GM19463 (cell line): ENCODE results near the gene HK2.
"Not testable (repeated sequence)": the region's sequence is repeated elsewhere in the genome, so short reads cannot be mapped to it uniquely, and the experiment has no call there.

Experiments
- ATAC-seq: cut with Tn5 transposase; IDR thresholded peaks from one replicate; pipeline ENCODE4 v1.9.1; 2021; ENCODE audit warnings: mild to moderate bottlenecking, moderate library complexity; ENCODE audit not compliant: unreplicated experiment

HK2 gene

DNA sequence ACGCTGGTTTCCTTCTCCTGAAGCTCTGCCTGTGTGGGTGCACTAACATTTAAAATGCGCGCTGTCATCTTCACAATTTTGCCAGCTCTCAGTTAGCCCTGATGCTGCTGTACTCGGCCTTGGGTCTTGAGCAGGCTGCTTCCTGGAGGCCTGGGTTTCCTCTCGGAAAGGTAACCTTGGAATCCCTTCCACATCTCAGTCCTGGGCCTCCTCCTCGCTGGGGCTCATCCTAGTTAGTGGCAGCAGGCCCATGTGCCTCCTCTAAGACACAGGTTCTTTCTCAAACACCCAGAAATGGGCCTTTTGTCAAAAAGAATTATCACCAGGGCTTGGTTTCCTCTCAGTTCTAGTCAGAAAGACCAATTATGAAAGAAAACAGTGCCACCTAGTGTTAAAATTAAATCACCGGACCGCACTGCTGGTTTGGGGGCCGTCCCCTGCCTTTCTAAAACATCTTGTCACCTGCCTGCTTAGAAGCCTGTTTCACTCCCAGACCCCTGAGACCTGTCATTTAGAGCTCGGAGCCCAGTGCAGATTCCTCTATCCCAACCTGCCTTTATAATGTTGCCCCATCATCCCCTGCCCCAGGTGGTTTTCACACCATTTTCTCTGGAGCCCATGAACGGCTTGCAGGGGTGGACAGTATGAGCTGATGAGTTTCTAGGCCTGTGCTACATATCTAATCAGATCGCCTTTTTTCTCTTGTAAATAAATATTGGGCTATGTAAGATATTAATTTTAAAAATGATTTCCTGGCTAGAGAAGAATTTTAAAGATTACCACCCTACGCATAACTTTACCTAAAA, 42.4 kb downstream of the HK2 start:
- peak; percentile 85 for ATAC-seq

GRCh38 chr2:74877376-74877775, 43.4 kb downstream of the HK2 start:
- no peak for ATAC-seq

DNA sequence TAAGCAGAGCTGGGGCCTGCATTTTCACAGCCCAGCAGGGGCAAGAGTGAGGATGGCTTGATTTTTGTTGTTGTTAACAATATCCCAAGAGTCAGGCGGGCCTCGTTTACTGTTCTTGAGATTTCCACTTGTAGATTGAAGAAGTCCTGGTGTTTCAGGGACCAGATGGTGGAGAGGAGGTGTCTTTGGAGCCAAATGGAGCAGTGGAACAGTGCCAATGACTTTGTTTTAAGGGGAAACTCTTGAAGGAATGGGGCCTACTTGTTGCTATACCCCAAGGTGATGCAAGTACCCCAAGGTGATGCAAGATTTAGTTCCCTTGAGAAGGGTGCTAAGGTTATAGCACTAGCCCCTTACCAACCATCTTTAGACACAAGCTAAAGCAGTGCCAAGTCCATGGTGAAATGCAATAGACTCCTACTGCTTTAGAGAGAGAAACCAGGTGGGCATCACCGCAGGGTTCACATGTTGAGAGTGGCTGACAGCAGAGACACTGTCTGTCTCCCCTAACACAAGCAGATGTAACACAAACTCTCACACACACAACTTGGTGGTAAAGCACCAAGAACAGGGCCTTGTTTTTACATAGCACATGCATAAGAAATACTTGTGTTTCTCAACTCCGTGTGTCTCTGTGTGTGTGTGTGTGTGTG, 44.0 kb downstream of the HK2 start:
- ATAC-seq, result no peak

- ATAC-seq, result no peak
These were observed 44.6 kb downstream of the HK2 start for GRCh38 chr2:74878551-74878950.

- ATAC-seq, result no peak
These were observed 46.3 kb downstream of the HK2 start for GRCh38 chr2:74880054-74880728.

GRCh38 chr2:74881176-74881575, 47.2 kb downstream of the HK2 start:
- no peak for ATAC-seq

GRCh38 chr2:74881626-74882298, 47.8 kb downstream of the HK2 start:
- ATAC-seq, result no peak

DNA sequence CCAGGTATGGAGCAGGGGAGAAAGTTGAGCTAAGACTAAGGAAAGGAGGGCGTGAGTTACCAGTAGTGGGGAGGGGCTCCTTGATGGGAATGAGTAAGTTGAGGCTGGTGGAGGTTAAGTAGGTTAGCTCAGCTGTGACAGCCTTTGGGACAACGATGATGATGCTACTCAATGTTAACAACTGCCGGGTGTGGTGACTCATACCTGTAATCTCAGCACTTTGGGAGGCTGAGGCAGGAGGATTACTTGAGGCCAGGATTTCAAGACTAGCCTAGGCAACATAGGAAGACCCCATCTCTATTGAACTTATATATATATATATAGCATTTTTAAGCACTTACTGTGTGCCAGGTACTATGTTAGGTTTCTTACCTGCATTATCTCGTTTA, 48.4 kb downstream of the HK2 start:
- no peak for ATAC-seq

DNA sequence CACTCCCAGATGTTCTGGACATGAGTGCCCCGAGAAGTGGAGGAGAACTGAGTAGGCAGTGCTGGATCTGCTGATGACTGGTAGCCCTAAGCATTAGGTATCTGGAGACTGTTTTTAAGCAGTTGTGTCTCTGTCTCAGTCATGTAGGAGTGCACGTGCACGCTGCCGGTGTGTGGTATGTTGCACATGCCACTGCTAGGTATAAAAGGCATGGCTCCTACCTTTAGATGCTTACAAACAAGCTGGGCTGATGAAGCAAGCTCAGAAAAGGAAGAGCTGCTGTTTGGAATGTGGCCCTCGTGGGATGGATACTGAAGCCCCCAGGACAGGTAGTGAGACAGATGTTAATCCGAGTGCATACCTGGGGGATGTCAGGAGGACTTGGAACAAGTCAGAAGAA, 49.1 kb downstream of the HK2 start:
- ATAC-seq, result no peak

- ATAC-seq, result no peak
These were observed 50.3 kb downstream of the HK2 start for GRCh38 chr2:74884118-74884762.

GRCh38 chr2:74884866-74885265, 50.9 kb downstream of the HK2 start:
- no peak for ATAC-seq

DNA sequence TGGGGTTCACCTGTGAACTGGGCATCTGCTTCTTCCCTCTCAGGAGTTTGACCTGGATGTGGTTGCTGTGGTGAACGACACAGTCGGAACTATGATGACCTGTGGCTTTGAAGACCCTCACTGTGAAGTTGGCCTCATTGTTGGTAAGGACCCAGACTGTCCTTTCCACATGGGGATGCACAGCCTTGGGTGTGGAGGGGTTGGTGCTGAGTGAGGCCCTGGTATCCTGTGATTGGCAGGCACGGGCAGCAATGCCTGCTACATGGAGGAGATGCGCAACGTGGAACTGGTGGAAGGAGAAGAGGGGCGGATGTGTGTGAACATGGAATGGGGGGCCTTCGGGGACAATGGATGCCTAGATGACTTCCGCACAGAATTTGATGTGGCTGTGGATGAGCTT, 52.3 kb downstream of the HK2 start:
- ATAC-seq, result no peak

- ATAC-seq, result no peak
These were observed 52.9 kb downstream of the HK2 start for GRCh38 chr2:74886811-74887210.

DNA sequence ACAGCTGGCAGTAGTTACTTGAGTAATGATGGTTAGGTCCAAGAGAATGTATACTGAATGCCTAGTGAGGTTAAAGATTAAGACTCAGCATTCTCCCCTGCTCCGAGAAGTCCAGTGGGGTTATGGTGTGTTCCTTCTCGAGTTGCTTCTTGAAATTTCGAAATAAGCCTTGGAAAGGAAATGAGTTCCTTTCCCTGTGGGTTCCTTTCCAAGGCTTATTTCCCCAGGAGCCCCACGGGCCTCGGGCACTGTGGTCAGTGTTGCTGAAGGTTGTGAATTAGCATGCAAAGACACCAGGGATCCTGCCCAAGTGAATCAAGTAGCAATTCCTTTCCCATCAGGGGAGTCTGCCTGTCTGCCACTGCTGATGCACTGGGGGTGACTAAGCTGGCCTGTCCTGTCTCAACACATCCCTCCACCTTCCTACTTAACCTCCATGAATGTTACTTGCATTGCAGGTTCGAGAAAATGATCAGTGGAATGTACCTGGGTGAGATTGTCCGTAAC, 53.6 kb downstream of the HK2 start:
- no peak for ATAC-seq

DNA sequence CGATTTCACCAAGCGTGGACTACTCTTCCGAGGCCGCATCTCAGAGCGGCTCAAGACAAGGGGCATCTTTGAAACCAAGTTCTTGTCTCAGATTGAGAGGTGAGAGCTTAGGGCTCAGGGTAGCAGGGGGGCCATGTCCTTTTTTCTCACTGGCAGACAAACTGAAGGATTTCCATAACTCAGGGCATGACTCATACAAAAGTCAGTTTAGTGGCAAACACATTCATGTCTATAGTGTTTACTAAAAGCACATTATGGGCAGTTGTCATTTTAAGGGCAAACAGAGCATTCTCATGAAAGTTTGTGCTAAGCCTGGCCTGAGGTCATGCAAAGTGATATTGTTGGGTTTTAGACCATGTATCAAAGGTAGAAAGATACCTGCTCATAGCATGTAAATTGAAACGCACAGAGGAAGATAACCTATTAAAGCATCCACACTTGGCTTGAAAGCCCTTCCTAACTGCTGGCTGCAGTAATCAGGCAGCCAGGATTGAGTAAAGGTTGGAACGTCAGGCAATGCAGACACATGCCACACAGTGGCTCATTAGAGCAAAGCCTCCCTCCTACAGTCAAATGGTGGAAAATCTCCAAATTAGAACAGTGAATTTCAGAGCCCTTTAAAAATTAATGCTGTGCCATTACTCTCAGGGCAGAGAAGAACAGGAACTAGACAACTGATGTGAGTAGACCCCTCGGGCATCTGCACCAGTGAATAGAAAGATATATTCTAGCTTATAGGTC, 54.2 kb downstream of the HK2 start:
- ATAC-seq, result no peak

DNA sequence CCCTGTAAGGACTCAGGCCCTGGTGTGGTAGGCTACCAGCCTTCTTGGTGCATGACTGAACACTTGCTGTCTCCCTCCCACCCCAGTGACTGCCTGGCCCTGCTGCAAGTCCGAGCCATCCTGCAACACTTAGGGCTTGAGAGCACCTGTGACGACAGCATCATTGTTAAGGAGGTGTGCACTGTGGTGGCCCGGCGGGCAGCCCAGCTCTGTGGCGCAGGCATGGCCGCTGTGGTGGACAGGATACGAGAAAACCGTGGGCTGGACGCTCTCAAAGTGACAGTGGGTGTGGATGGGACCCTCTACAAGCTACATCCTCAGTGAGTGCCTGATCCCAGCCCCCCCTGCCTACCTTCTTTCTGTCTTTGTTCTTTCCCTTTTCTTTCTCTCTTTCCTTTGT, 55.2 kb downstream of the HK2 start:
- no peak for ATAC-seq

DNA sequence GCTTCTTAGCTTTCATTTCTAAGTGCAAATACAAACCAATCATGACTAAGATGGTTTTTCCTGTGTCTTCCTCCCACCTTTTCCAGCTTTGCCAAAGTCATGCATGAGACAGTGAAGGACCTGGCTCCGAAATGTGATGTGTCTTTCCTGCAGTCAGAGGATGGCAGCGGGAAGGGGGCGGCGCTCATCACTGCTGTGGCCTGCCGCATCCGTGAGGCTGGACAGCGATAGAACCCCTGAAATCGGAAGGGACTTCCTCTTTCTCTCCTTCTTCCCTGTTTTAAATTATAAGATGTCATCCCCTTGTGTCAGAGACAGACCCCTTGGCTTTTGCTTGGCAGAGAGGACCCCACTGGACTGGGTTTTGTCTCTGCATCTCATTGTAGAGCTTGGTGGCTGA, 56.8 kb downstream of the HK2 start:
- no peak for ATAC-seq

DNA sequence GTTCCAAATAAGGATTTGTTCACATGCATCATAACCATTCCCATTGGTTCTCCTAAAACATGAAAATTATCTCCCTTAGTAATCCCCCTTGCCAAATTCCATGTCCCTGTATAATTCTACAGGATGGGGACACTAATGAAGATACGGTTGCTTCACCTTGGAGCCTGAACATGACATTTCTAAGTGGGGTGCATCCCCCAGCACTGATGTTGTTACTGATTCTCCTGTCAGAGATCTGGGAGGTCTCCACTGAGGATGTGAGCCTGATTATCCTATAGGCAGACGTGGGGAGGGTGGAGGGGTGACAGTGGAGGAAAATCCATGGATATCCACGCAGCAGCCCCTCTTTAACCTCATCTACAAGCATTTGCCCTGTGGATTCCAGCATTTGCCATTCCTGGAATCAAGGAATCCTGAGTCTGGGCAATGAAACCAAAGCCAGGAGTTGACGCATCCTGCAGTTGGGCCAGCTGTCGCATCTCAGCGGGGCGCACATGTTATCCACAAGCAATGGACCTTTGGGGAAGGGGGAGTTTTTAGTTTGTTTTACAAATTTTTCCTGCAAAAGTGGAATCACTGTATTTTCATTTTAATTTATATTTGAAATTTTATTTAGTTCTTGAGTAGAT, 57.3 kb downstream of the HK2 start:
- ATAC-seq, result no peak

- not testable (repeated sequence) for ATAC-seq
These were observed 57.9 kb downstream of the HK2 start for GRCh38 chr2:74891816-74892215.

DNA sequence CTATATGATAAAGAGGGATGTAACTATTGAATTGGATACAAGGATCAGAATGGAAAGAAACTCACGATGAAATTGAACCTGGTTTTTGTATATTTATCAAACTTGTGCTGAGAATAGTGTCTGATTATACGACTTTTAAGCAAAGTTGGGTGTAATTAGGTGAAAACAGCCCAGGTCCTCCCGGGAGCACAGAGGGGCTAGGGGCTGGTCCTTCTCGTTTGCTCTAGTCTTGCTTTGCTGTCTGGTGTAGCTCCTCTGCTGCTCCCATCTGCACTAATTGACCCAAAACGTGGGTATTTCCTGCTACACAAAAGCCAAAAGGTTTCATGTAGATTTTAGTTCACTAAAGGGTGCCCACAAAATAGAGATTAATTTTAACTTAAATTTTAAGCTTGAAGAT, 58.7 kb downstream of the HK2 start:
- no peak for ATAC-seq
